ENCODE data around the gene TF.
"Not testable (repeated sequence)": the region's sequence is repeated elsewhere in the genome, so short reads cannot be mapped to it uniquely, and the experiment has no call there.

Gene TF

DNA sequence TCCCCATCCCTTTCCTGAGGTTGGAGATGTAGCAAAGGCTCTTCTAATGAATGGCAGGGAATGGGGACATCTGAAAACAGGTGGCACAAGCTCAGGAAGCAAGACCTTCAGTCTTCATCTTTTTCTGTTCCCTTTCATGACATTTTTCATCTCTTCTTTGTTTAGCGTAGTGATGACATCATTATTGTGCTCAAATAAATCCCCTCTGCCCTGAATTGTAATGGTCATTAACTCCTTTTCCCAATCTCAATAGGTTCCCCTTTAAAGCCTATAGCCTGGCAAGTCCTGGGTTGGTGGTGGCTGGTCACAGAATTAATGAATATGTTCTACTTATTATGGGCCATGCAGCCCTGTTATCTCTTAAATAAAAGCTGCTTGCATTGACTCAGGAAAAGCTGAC is 21.4 kb downstream of the TF start:
- no peak for DNase-seq (ENCODE audit: low read depth)

- DNase-seq (ENCODE audit: low read depth), result no peak
Measured at GRCh38 chr3:133769536-133769935, 23.3 kb downstream of the TF start.

DNA sequence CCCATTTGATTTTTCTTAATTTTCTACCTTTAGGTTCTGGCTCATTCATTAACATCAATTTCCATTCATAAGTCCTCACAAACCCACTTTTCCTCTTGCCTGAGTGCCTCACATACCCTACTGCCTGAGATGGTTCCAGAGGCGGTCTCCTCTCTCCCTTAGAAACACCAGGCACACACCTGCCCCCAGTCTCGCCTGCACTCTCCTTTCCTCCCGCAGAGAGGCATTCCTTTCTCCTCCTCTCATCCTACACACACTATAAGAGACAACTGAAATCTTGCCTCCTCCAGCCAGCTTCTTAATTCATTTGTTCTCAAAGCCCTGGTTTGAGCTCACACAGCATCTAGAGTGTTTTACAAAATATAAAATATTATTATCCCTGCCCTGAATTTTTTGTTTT is 27.5 kb downstream of the TF start:
- DNase-seq (ENCODE audit: low read depth), result no peak

DNA sequence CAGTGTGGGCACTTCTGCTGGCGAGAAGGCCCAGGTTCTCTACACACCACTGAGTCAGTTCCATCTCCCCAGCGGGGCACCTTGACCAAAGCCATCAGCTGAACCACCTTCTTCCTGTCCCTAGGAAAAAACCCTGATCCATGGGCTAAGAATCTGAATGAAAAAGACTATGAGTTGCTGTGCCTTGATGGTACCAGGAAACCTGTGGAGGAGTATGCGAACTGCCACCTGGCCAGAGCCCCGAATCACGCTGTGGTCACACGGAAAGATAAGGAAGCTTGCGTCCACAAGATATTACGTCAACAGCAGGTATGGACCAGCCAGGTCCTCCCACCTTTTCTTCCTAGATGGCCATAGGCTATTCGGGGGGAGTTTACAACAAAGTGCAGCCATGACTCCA is 29.1 kb downstream of the TF start:
- no peak for DNase-seq (ENCODE audit: low read depth)

GRCh38 chr3:133775835-133776234 is 29.6 kb downstream of the TF start:
- DNase-seq (ENCODE audit: low read depth), result no peak

DNA sequence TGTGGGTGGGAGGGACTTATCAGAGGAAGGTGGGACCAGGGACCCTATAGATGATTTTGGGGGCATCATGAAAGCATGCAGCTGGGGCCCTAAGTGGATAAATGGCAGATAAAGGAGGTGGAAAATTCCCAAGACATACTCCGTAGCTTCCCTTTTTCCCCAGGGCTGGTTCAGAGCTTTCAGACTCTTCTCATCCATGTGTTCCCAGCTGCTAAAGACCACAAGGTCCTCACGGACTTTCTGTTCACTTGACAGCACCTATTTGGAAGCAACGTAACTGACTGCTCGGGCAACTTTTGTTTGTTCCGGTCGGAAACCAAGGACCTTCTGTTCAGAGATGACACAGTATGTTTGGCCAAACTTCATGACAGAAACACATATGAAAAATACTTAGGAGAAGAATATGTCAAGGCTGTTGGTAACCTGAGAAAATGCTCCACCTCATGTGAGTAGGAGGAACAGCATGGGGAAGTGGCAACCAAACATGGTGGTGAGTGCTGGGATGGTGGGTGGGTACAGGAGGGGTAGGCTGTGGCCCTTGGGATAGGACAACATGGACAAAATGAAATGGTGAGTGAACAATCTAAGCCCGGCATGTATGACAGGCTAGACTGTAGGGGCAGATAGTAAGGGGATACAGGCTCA is 30.7 kb downstream of the TF start:
- no peak for DNase-seq (ENCODE audit: low read depth)

DNA sequence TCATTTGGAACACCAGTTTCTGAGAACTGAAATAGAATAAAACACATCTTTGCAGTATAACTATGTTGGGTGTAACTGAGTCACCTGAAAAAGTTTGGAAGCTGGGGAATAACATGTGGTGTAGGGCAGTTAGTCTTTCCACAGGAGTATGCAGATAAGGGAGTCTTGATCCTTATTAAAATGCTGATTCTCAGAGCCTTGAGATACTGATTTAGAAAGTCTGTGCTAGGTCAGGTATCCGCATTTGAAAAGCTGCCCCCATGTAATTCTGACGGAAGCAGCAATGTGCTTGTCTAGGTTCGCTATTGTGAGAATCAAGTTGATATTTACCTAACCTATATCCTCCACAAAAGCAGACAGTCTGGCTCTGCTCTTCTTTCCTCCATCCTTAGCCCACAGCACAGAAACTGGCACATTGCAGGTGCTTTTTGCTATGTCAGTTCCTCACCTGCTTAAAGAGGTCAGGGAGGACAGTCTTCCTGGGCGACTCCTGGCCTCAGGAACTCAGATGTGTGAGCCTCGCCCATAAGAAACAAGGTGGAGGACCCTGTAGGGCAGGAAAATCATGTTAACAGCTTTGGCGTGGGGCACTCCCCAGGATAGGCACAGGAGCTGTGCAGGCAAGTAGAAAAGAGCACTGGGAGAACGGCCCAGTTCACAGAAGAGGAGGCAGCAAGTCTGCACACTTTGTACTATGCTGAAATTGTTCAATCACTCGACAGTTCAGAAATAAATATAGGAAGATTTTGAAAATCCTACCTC is 31.8 kb downstream of the TF start:
- no peak for DNase-seq (ENCODE audit: low read depth)

- no peak for DNase-seq (ENCODE audit: low read depth)
Measured at GRCh38 chr3:133779626-133780203, 33.5 kb downstream of the TF start.

DNA sequence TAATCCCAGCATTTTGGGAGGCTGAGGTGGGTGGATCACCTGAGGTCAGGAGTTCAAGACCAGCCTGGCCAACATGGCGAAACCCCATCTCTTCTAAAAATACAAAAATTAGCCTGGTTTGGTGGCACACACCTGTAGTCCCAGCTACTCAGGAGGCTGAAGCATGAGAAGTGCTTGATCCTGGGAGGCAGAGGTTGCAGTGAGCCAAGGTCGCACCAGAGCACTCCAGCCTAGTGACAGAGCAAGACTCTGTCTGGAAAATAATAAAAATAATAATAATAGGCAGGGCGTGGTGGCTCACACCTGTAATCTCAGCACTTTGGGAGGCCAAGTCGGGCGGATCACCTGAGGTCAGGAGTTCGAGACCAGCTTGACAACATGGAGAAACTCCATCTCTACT is 34.6 kb downstream of the TF start:
- DNase-seq (ENCODE audit: low read depth), result not testable (repeated sequence)

- no peak for DNase-seq (ENCODE audit: low read depth)
Measured at GRCh38 chr3:133781570-133781969, 35.4 kb downstream of the TF start.

- DNase-seq (ENCODE audit: low read depth), result no peak
Measured at GRCh38 chr3:133782454-133782853, 36.3 kb downstream of the TF start.

- DNase-seq (ENCODE audit: low read depth), result no peak
Measured at GRCh38 chr3:133783762-133784161, 37.6 kb downstream of the TF start.

- DNase-seq (ENCODE audit: low read depth), result no peak
Measured at GRCh38 chr3:133788024-133788423, 41.8 kb downstream of the TF start.

GRCh38 chr3:133792171-133792763 is 46.1 kb downstream of the TF start:
- DNase-seq (ENCODE audit: low read depth), result no peak

GRCh38 chr3:133797396-133798105 is 51.4 kb downstream of the TF start:
- no peak for DNase-seq (ENCODE audit: low read depth)

- no peak for DNase-seq (ENCODE audit: low read depth)
Measured at GRCh38 chr3:133799794-133800585, 53.8 kb downstream of the TF start.

DNA sequence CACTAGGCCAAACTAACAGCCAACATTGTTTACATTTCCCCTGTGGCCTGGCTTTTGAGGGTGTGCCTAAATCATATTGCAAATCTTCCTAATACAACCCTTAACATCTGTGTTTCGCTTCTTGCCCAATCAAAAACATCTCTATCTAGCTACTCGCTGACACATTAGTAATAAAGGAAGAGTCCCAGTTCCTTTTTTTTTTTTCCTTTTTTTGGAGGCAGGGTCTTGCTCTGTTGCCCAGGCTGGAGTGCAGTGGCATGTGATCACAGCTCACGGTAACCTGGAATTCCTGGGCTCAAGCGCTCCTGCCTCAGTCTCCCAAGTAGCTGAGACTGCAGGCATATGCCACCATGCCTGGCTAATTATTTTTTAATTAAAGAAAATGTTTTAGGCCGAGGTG is 57.3 kb downstream of the TF start:
- no peak for DNase-seq (ENCODE audit: low read depth)

- no peak for DNase-seq (ENCODE audit: low read depth)
Measured at GRCh38 chr3:133804896-133805295, 58.7 kb downstream of the TF start.

DNA sequence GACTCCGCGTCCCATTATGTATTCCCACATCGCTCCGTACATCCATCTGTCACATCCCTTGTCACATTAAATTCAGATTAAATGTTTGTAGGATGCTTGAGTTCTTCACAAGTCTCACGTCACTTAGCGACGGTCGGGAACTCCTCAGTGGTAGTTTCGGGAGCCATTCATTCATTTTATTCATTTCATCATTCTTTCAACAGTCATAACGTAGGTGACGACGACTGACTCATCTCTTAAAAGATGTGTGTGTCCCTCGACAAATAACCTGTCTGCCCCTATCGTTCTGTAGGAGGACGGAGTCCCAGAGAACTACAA is 59.1 kb downstream of the TF start:
- DNase-seq (ENCODE audit: low read depth), result no peak

DNA sequence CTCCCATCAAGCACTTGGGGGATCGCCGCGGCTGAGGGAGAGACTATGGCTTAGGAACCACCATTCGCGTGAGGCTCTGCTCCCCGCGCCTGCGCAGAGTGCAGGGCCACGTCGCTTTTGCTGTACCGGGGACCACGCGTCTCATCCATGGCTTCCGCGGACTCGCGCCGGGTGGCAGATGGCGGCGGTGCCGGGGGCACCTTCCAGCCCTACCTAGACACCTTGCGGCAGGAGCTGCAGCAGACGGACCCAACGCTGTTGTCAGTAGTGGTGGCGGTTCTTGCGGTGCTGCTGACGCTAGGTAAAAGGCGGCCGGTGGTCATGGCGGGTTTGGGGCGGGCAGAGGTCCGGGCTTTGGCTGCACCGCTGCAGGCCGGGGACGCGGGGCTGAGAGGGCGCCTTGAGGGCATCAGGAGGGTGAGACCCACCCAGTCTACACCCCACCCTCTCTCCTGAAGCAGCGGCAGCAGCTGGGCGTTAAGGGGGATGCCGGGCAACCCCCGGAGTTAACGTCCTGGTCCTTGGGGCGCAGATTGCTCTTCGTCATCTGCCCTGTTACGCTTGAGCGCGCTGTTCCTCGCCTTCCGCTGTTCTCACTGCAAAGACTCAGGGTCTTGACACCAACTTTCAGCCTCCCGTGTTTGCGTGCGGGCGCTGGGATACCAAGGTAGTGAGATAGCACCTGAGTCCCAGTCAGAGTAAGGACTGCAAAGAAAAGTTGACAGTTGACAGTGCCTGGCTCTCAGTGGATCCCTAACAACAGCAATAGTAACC is 59.7 kb downstream of the TF start, which contains the start of gene SRPRB:
Gene SRPRB (plus strand): TSS at position 114 of the 774 bp plus-strand sequence. CDS start 34 bp downstream, at position 148.
- DNase-seq (ENCODE audit: low read depth), result peak; percentile 87

GRCh38 chr3:133812872-133813271 is 66.7 kb downstream of the TF start:
- no peak for DNase-seq (ENCODE audit: low read depth)

Data from stimulated activated CD8-positive, alpha-beta memory T cell treated with anti-CD3 and anti-CD28 coated beads, Interleukin-7, amount 100 ng/mL, for 24 hours (primary cell).